HCT116 (cell line): Measurements from ENCODE around the gene OBP2B. TPM values are rescaled to one million over a fixed set of nuclear protein-coding genes. Genes with fewer than 3 reads are reported as not detected.
A peak's percentile ranks its signal among the peaks of the same experiment; 100 is the strongest.

Experiments used
- ATAC-seq: fragments of 200-7000 bp; cut with Tn5 transposase; 2 replicates; pipeline ENCODE4 v1.9.1; 2020; ENCODE audit warnings: mild to moderate bottlenecking, moderate library complexity
- BruUV-seq: library from RNA; stranded (reverse); fragments of 400-500 nt; replicated peaks from 2 replicates; lab custom pipeline; 2021; lab: Mats Ljungman, UMichigan
- CTCF ChIA-PET: fragments of 300-600 bp; sonication (Branson Sonifier 250); formaldehyde crosslinking; loops from one replicate; lab custom pipeline; 2021; ENCODE audit warnings: antibody characterized with exemption; lab: Charles Lee
- POLR2A ChIA-PET: fragments of 300-600, 350-600 bp; sonication (Branson Sonifier 250); formaldehyde crosslinking; loops from one replicate; lab custom pipeline; 2021; ENCODE audit warnings: antibody characterized with exemption; lab: Charles Lee
- RAD21 ChIA-PET, 2 experiments: fragments of 300-600 bp; sonication (Branson Sonifier 250); formaldehyde crosslinking; loops; one replicate each; lab custom pipeline; 2023; ENCODE audit warnings: low total read pairs in 2 of 2; ENCODE audit not compliant: uncharacterized antibody in 2 of 2, unreplicated experiment in 2 of 2, low non-redundant PET in 1 of 2; lab: Charles Lee
- DNase-seq: peaks from one replicate; pipeline ENCODE4 v3.0.0-alpha.2; 2010; ENCODE audit warnings: low read depth, low spot score
- H2AFZ ChIP-seq: fragments of 200-600 bp; shearing (Covaris generic), sonication (generic); 2 replicates; pipeline ENCODE4 v1.6.1; 2017; ENCODE audit warnings: low read depth, mixed run types, mixed read lengths, antibody characterized with exemption, low read length; ENCODE audit not compliant: poor library complexity, severe bottlenecking
- H3K27ac ChIP-seq: 2 replicates; pipeline ENCODE4 v1.5.1; 2012; ENCODE audit warnings: low read depth, low read length
- H3K27me3 ChIP-seq: fragments of 200-600 bp; sonication (generic); 2 replicates; pipeline ENCODE4 v1.6.1; 2016; ENCODE audit warnings: mixed run types, low read length, mixed read lengths; ENCODE audit not compliant: insufficient read depth
- H3K36me3 ChIP-seq, 2 experiments: fragments of 200-500 bp in 1 of 2; fragments of 200-600 bp in 1 of 2; sonication (Bioruptor generic) in 1 of 2; sonication (generic) in 1 of 2; 2 replicates each; pipeline versions ENCODE4 v1.5.1 to v1.6.1; 2014 to 2016; ENCODE audit warnings: low read length in 2 of 2, inconsistent platforms in 1 of 2, mixed read lengths in 1 of 2, mixed run types in 1 of 2; ENCODE audit not compliant: insufficient read depth in 2 of 2, control insufficient read depth in 1 of 2
- H3K4me1 ChIP-seq, 2 experiments: fragments of 200-600 bp in 1 of 2; sonication (generic) in 1 of 2; 2 replicates each; pipeline versions ENCODE4 v1.5.1 to v1.6.1; 2012 to 2017; ENCODE audit warnings: low read length in 2 of 2, inconsistent platforms in 1 of 2, mild to moderate bottlenecking in 1 of 2, mixed read lengths in 1 of 2, mixed run types in 1 of 2, moderate library complexity in 1 of 2; ENCODE audit not compliant: insufficient read depth in 2 of 2, control insufficient read depth in 1 of 2
- H3K4me2 ChIP-seq: fragments of 200-600 bp; sonication (generic); 2 replicates; pipeline ENCODE4 v1.6.1; 2017; ENCODE audit warnings: mixed run types, low read length, mixed read lengths
- H3K4me3 ChIP-seq, 2 experiments: fragments of 200-600 bp in 1 of 2; sonication (generic) in 1 of 2; replicated peaks in 1 of 2; 2 replicates each; pipeline ENCODE4 v1.5.1; 2011 to 2016; ENCODE audit warnings: low read length in 2 of 2, control low read depth in 1 of 2, low read depth in 1 of 2, mild to moderate bottlenecking in 1 of 2, mixed read lengths in 1 of 2, mixed run types in 1 of 2
- H3K79me2 ChIP-seq: fragments of 200-600 bp; sonication (generic); 2 replicates; pipeline ENCODE4 v1.6.1; 2017; ENCODE audit warnings: mild to moderate bottlenecking, mixed run types, low read length, moderate library complexity, mixed read lengths; ENCODE audit not compliant: insufficient read depth
- H3K9ac ChIP-seq: fragments of 200-600 bp; sonication (generic); 2 replicates; pipeline ENCODE4 v1.6.1; 2016; ENCODE audit warnings: low read length, mixed read lengths
- H3K9me2 ChIP-seq: fragments of 200-600 bp; sonication (generic), shearing (Covaris generic); 2 replicates; pipeline ENCODE4 v1.6.1; 2017; ENCODE audit warnings: mixed run types, mild to moderate bottlenecking, moderate library complexity; ENCODE audit not compliant: insufficient read depth
- H3K9me3 ChIP-seq, 2 experiments: fragments of 200-500 bp in 1 of 2; fragments of 200-600 bp in 1 of 2; sonication (Bioruptor generic) in 1 of 2; sonication (generic) in 1 of 2; 2 replicates each; pipeline ENCODE4 v1.6.1; 2014 to 2017; ENCODE audit warnings: low read length in 2 of 2, mixed read lengths in 2 of 2, inconsistent platforms in 1 of 2, low read depth in 1 of 2, mild to moderate bottlenecking in 1 of 2, mixed run types in 1 of 2, moderate library complexity in 1 of 2; ENCODE audit not compliant: control insufficient read depth in 1 of 2, insufficient read depth in 1 of 2
- H4K20me1 ChIP-seq: fragments of 200-600 bp; sonication (generic), shearing (Covaris generic); 2 replicates; pipeline ENCODE4 v1.6.1; 2017; ENCODE audit warnings: mixed run types, mild to moderate bottlenecking, moderate library complexity; ENCODE audit not compliant: insufficient read depth
- CEBPB ChIP-seq: IDR thresholded peaks from 2 replicates; pipeline ENCODE4 v1.6.1; 2012; ENCODE audit warnings: low read depth
- CTCF ChIP-seq, 3 experiments: fragments of 200-600 bp in 1 of 3; sonication (generic) in 1 of 3; IDR thresholded peaks in 2 of 3; conservative IDR thresholded peaks in 1 of 3; 2 replicates each; pipeline ENCODE4 v1.5.1; 2012 to 2017; ENCODE audit warnings: low read depth in 2 of 3, low read length in 2 of 3, antibody characterized with exemption in 1 of 3, borderline replicate concordance in 1 of 3, control low read depth in 1 of 3, mild to moderate bottlenecking in 1 of 3, mixed read lengths in 1 of 3, mixed run types in 1 of 3, moderate library complexity in 1 of 3; ENCODE audit not compliant: insufficient read depth in 1 of 3
- ELF1 ChIP-seq: IDR thresholded peaks from 2 replicates; pipeline ENCODE4 v1.6.1; 2012; ENCODE audit warnings: low read depth, borderline replicate concordance
- EZH2phosphoT487 ChIP-seq: fragments of 200-600 bp; IDR thresholded peaks from 2 replicates; pipeline ENCODE4 v1.6.1; 2018; ENCODE audit warnings: antibody characterized with exemption, borderline replicate concordance
- JUND ChIP-seq: IDR thresholded peaks from 2 replicates; pipeline ENCODE4 v1.6.1; 2012
- RAD21 ChIP-seq: IDR thresholded peaks from 2 replicates; pipeline ENCODE4 v1.6.1; 2012; ENCODE audit warnings: low read depth, mild to moderate bottlenecking
- SP1 ChIP-seq: IDR thresholded peaks from 2 replicates; pipeline ENCODE4 v1.6.1; 2012; ENCODE audit warnings: low read depth
- SRF ChIP-seq: IDR thresholded peaks from 2 replicates; pipeline ENCODE4 v1.6.1; 2012; ENCODE audit warnings: low read depth
- TCF7L2 ChIP-seq: IDR thresholded peaks from 2 replicates; pipeline ENCODE4 v1.7.0; 2011; ENCODE audit warnings: borderline replicate concordance, inconsistent platforms; ENCODE audit not compliant: insufficient read depth, insufficient read length; ENCODE audit errors: extremely low read depth
- ZFX ChIP-seq: fragments of 450-650 bp; IDR thresholded peaks from 2 replicates; pipeline ENCODE4 v1.6.1; 2017
- intact Hi-C: fragments of 100-400 bp; cut with micrococcal nuclease; formaldehyde crosslinking; loops from 2 replicates; pipeline ENCODE4 v1.10.0; 2022
- total RNA-seq: library from RNA; stranded (reverse); gene quantifications from one replicate; pipeline ENCODE4 v1.2.1, GENCODE V29; 2021; ENCODE audit not compliant: unreplicated experiment

The OBP2B gene
- total RNA-seq, 1 experiment from 2014 or later, result not detected

- CTCF ChIA-PET, result interaction anchor here (0.6 to 2.7 kb wide), 15 partner anchors 10 to 301 kb away, joined by 3 to 37 read pairs (median 7); partner anchors contain the start of gene SLC2A6
- no peak overlapping the region for H3K9ac ChIP-seq
- no TSS peak for BruUV-seq
- RAD21 ChIA-PET, result interaction anchor here (0.6 to 1.5 kb wide), 3 partner anchors 51 to 150 kb away, joined by 3 to 11 read pairs (median 3); no protein-coding TSS in a partner anchor
- no peaks in the 10 kb centered on the region for H3K27me3 ChIP-seq
- no peaks in the 10 kb centered on the region for H3K36me3 ChIP-seq
- H3K79me2 ChIP-seq, result no peaks in the 10 kb centered on the region
- 0 out of 4 replicates have a peak overlapping the region, but pooled peaks of 1 of the 2 experiments have one; percentile 3 for H3K4me3 ChIP-seq
- peak overlapping the region; percentile 55 for H3K4me2 ChIP-seq
- POLR2A ChIA-PET, result interaction anchor here (1.5 kb wide), 1 partner anchor 145 kb away, joined by 4 read pairs; no protein-coding TSS in a partner anchor
- peak; percentile 68 for ATAC-seq
- no peaks in the 10 kb centered on the region for H3K9me3 ChIP-seq
- TF ChIP-seq TCF7L2, result no peak
- no peak for TF ChIP-seq ZFX
- TF ChIP-seq ELF1, result no peak
- TF ChIP-seq JUND, result no peak
- TF ChIP-seq SRF, result no peak
- no peak for TF ChIP-seq EZH2phosphoT487
- TF ChIP-seq CEBPB, result no peak
- TF ChIP-seq RAD21, result peak; percentile 82
- TF ChIP-seq SP1, result no peak
- TF ChIP-seq CTCF (IDR thresholded peaks at IDR 0.05 in 2 of 3, conservative IDR thresholded peaks at IDR 0.05 in 1 of 3; ENCODE audit: borderline replicate concordance in 1 of 3, insufficient read depth in 1 of 3, low read depth in 2 of 3, low read length in 2 of 3), result peak; percentile 62 to 84 (median 69)
- TF ChIP-seq, all 23 proteins: peak for 2
- peak; percentile 64 for DNase-seq
- H3K4me1 ChIP-seq, result peaks cover 7 to 24% of the 10 kb centered on the region in 2 experiments; a peak in 3 of 4 replicates
- H3K9me2 ChIP-seq, result no peaks in the 10 kb centered on the region
- no peak overlapping the region for H3K27ac ChIP-seq
- intact Hi-C loops, result loop anchor here (1.0 to 2.0 kb wide), 2 partner anchors 144 to 301 kb away; no protein-coding TSS in a partner anchor
- peak overlapping the region; percentile 96 for H2AFZ ChIP-seq
- no peaks in the 10 kb centered on the region for H4K20me1 ChIP-seq
Observed at GRCh38 chr9:133184971-133185370, 24.1 kb downstream of the OBP2B start.
